GM23338 (cell line): ENCODE measurements around the gene DRP2. TPM values are rescaled to one million over a fixed set of nuclear protein-coding genes. Genes with fewer than 3 reads are reported as not detected.

Experiments
- JUNB ChIP-seq: IDR thresholded peaks from one replicate; pipeline ENCODE4 v1.6.1; 2016; ENCODE audit warnings: antibody characterized with exemption; ENCODE audit not compliant: unreplicated experiment
- NANOG ChIP-seq: IDR thresholded peaks from 2 replicates; pipeline ENCODE4 v1.6.1; 2016; ENCODE audit warnings: antibody characterized with exemption, borderline replicate concordance
- POLR2AphosphoS5 ChIP-seq: IDR thresholded peaks from 2 replicates; pipeline ENCODE4 v1.6.1; 2016; ENCODE audit warnings: antibody characterized with exemption, low read depth
- STAT1 ChIP-seq: IDR thresholded peaks from one replicate; pipeline ENCODE4 v1.6.1; 2016; ENCODE audit warnings: antibody characterized with exemption; ENCODE audit not compliant: unreplicated experiment
- ZNF114 ChIP-seq: fragments of 250-450 bp; sonication (Bioruptor Pico); IDR thresholded peaks from 2 replicates; pipeline ENCODE4 v1.5.0; 2020; ENCODE audit warnings: mild to moderate bottlenecking, moderate library complexity
- ZNF331 ChIP-seq: fragments of 250-450 bp; sonication (Bioruptor Pico); IDR thresholded peaks from 2 replicates; pipeline ENCODE4 v1.5.0; 2020; ENCODE audit warnings: low read depth, mild to moderate bottlenecking, moderate library complexity
- ZNF462 ChIP-seq: fragments of 250-450 bp; sonication (Bioruptor Pico); IDR thresholded peaks from 2 replicates; pipeline ENCODE4 v1.5.0; 2020; ENCODE audit warnings: mild to moderate bottlenecking, moderate library complexity
- polyA plus RNA-seq: library from polyadenylated mRNA; unstranded; fragments of >200 nt; fragmentation: Nextera tagmentation; extraction: Ambion mirVana; gene quantifications from 2 replicates; pipeline ENCODE4 v1.2.1, GENCODE V29; 2016
- total RNA-seq: library from RNA; depleted of rRNA; stranded (reverse); fragments of >200 nt; shearing (Covaris generic); gene quantifications from 2 replicates; pipeline ENCODE4 v1.2.3, GENCODE V29; 2014
- TF ChIP-seq, protein P1 (sequence below): IDR thresholded peaks from 2 replicates; pipeline ENCODE4 v1.6.1; 2016; ENCODE audit warnings: antibody characterized with exemption
- TF ChIP-seq, protein P2 (sequence below), 2 experiments: fragments of 200-600 bp in 1 of 2; sonication (generic) in 1 of 2; conservative IDR thresholded peaks; 2 replicates each; pipeline versions ENCODE4 v1.5.1 to v1.6.1; 2016 to 2017; ENCODE audit warnings: antibody characterized with exemption in 2 of 2, low read depth in 2 of 2, mild to moderate bottlenecking in 2 of 2, moderate library complexity in 1 of 2

Gene DRP2
- total and polyA plus RNA-seq, 2 experiments from 2014 or later, result 0.24 TPM; not detected in 1

DNA sequence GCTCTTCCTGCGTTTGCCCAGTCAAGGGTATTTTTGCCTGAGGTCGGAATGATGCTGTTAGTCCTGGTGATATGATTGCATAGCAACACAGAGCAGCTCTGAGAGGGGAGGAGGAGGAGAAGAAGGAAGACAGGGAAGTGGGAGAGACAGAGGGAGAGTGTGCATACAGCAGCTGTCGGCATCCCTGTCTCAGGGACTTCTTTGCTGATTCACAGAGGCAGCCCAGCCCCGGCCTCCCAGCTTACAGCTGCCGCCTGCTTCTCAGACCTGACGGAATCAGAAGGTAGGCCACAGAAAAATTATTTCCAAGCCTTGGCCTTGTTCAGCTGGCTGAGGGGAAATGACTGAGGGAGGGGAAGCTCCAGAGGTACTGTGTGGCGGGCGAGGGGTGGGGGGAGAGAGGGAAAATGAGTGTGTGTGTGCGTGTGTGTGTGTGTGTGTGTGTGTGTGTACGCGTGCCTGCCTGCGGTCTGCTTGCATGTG lies 319 bp downstream of the DRP2 start (continued):
- no peak for TF ChIP-seq ZNF462 (CRISPR knock-in tag)
- TF ChIP-seq NANOG, result no peak
- TF ChIP-seq STAT1, result no peak
- no peak for TF ChIP-seq POLR2AphosphoS5
- TF ChIP-seq, protein P1, sequence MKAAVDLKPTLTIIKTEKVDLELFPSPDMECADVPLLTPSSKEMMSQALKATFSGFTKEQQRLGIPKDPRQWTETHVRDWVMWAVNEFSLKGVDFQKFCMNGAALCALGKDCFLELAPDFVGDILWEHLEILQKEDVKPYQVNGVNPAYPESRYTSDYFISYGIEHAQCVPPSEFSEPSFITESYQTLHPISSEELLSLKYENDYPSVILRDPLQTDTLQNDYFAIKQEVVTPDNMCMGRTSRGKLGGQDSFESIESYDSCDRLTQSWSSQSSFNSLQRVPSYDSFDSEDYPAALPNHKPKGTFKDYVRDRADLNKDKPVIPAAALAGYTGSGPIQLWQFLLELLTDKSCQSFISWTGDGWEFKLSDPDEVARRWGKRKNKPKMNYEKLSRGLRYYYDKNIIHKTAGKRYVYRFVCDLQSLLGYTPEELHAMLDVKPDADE, result no peak
- TF ChIP-seq JUNB, result no peak
- TF ChIP-seq ZNF114 (CRISPR knock-in tag), result no peak
- TF ChIP-seq, protein P2, sequence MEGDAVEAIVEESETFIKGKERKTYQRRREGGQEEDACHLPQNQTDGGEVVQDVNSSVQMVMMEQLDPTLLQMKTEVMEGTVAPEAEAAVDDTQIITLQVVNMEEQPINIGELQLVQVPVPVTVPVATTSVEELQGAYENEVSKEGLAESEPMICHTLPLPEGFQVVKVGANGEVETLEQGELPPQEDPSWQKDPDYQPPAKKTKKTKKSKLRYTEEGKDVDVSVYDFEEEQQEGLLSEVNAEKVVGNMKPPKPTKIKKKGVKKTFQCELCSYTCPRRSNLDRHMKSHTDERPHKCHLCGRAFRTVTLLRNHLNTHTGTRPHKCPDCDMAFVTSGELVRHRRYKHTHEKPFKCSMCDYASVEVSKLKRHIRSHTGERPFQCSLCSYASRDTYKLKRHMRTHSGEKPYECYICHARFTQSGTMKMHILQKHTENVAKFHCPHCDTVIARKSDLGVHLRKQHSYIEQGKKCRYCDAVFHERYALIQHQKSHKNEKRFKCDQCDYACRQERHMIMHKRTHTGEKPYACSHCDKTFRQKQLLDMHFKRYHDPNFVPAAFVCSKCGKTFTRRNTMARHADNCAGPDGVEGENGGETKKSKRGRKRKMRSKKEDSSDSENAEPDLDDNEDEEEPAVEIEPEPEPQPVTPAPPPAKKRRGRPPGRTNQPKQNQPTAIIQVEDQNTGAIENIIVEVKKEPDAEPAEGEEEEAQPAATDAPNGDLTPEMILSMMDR (conservative IDR thresholded peaks at IDR 0.05; ENCODE audit: low read depth in 2 of 2), result no peak
- TF ChIP-seq ZNF331 (CRISPR knock-in tag), result no peak
